H1 (cell line): ENCODE results near the gene ARHGAP1. TPM values are rescaled to one million over a fixed set of nuclear protein-coding genes. Genes with fewer than 3 reads are reported as not detected.

Experiments
- CTCF ChIA-PET: fragments of 300-600 bp; sonication (Branson Sonifier 250); formaldehyde crosslinking; loops from one replicate; lab custom pipeline; 2021; ENCODE audit not compliant: partially characterized antibody; lab: Charles Lee
- POLR2A ChIA-PET: fragments of 300-600 bp; sonication (Branson Sonifier 250); formaldehyde crosslinking; loops from one replicate; lab custom pipeline; 2021; ENCODE audit warnings: inconsistent platforms; ENCODE audit not compliant: partially characterized antibody; lab: Charles Lee
- DNase-seq, 2 experiments: peaks; one replicate each; pipeline versions ENCODE4 v3.0.0 to v3.0.0-alpha.2; 2010 to 2022; ENCODE audit warnings: low spot score in 2 of 2, low read depth in 1 of 2, mixed read lengths in 1 of 2
- FAIRE-seq: peaks from 2 replicates; lab custom pipeline; 2011; peaks lifted over from hg19 to GRCh38; lab: Jason Lieb, UNC
- H2AFZ ChIP-seq: 2 replicates; pipeline ENCODE4 v1.8.1; 2012; ENCODE audit warnings: low read length, inconsistent platforms
- H2AK5ac ChIP-seq: 2 replicates; pipeline ENCODE4 v1.6.1; 2013; ENCODE audit warnings: low read depth, low read length
- H2BK120ac ChIP-seq: replicated peaks from 2 replicates; pipeline ENCODE3; 2013; ENCODE audit warnings: low read depth, low read length, inconsistent platforms
- H2BK12ac ChIP-seq: 2 replicates; pipeline ENCODE4 v1.6.1; 2013; ENCODE audit warnings: low read depth, low read length
- H2BK15ac ChIP-seq: 2 replicates; pipeline ENCODE4 v1.6.1; 2013; ENCODE audit warnings: low read length
- H2BK20ac ChIP-seq: 2 replicates; pipeline ENCODE4 v1.6.1; 2013; ENCODE audit warnings: low read length
- H2BK5ac ChIP-seq: 2 replicates; pipeline ENCODE4 v1.6.1; 2013; ENCODE audit warnings: low read depth, low read length
- H3K14ac ChIP-seq: 2 replicates; pipeline ENCODE4 v1.6.1; 2013; ENCODE audit warnings: inconsistent platforms; ENCODE audit not compliant: insufficient read length
- H3K18ac ChIP-seq: 2 replicates; pipeline ENCODE4 v1.6.1; 2013; ENCODE audit warnings: low read length; ENCODE audit errors: extremely low read depth
- H3K23ac ChIP-seq: 2 replicates; pipeline ENCODE4 v1.6.1; 2013; ENCODE audit warnings: inconsistent platforms; ENCODE audit not compliant: insufficient read length
- H3K23me2 ChIP-seq: 2 replicates; pipeline ENCODE4 v1.6.1; 2013; ENCODE audit warnings: low read depth, low read length
- H3K27ac ChIP-seq: 2 replicates; pipeline ENCODE4 v1.6.1; 2011; ENCODE audit warnings: low read depth, low read length, inconsistent platforms
- H3K27me3 ChIP-seq, 4 experiments: replicated peaks in 1 of 4; 1 replicate in 1 of 4; 2 replicates in 3 of 4; pipeline versions ENCODE4 v1.6.1 to v1.8.1; 2011 to 2013; ENCODE audit warnings: low read length in 3 of 4, mild to moderate bottlenecking in 3 of 4, inconsistent platforms in 2 of 4, mixed read lengths in 2 of 4, moderate library complexity in 1 of 4; ENCODE audit not compliant: control insufficient read depth in 3 of 4, insufficient read depth in 3 of 4; ENCODE audit errors: extremely low read depth in 1 of 4
- H3K36me3 ChIP-seq, 4 experiments: 2 replicates each; pipeline versions ENCODE4 v1.6.1 to v1.8.1; 2011 to 2013; ENCODE audit warnings: mild to moderate bottlenecking in 4 of 4, low read length in 3 of 4, moderate library complexity in 2 of 4, control low read depth in 1 of 4, inconsistent platforms in 1 of 4; ENCODE audit not compliant: insufficient read depth in 4 of 4, control insufficient read depth in 2 of 4
- H3K4ac ChIP-seq: replicated peaks from 2 replicates; pipeline ENCODE3; 2013; ENCODE audit warnings: low read length, low read depth, mixed read lengths, inconsistent platforms; ENCODE audit not compliant: insufficient read length
- H3K4me1 ChIP-seq, 4 experiments: replicated peaks in 1 of 4; 1 replicate in 1 of 4; 2 replicates in 3 of 4; pipeline versions ENCODE4 v1.6.1 to v1.8.1; 2011 to 2013; ENCODE audit warnings: low read length in 3 of 4, inconsistent platforms in 2 of 4, mixed read lengths in 1 of 4; ENCODE audit not compliant: insufficient read depth in 4 of 4, control insufficient read depth in 3 of 4
- H3K4me2 ChIP-seq, 2 experiments: 2 replicates each; pipeline versions ENCODE4 v1.6.1 to v1.8.1; 2011 to 2013; ENCODE audit warnings: low read depth in 2 of 2, low read length in 2 of 2, control low read depth in 1 of 2, inconsistent platforms in 1 of 2, mild to moderate bottlenecking in 1 of 2; ENCODE audit not compliant: insufficient read depth in 1 of 2
- H3K4me3 ChIP-seq, 4 experiments: fragments of 200-600, 300-600 bp in 1 of 4; sonication (generic), shearing (Covaris generic), sonication (Bioruptor Twin) in 1 of 4; 2 replicates each; pipeline versions ENCODE4 v1.5.1 to v1.8.1; 2011 to 2016; ENCODE audit warnings: low read length in 4 of 4, low read depth in 3 of 4, control low read depth in 2 of 4, inconsistent platforms in 2 of 4, mild to moderate bottlenecking in 2 of 4, mixed read lengths in 1 of 4, moderate library complexity in 1 of 4; ENCODE audit not compliant: insufficient read depth in 2 of 4; ENCODE audit errors: extremely low read depth in 1 of 4
- H3K56ac ChIP-seq: replicated peaks from 2 replicates; pipeline ENCODE3; 2013; ENCODE audit warnings: low read depth, mild to moderate bottlenecking, mixed read lengths, low read length, inconsistent platforms; ENCODE audit not compliant: insufficient read length
- H3K79me1 ChIP-seq: 2 replicates; pipeline ENCODE4 v1.6.1; 2013; ENCODE audit warnings: low read depth, low read length, control low read depth
- H3K79me2 ChIP-seq, 2 experiments: 2 replicates each; pipeline versions ENCODE4 v1.6.1 to v1.8.1; 2012 to 2013; ENCODE audit warnings: low read length in 2 of 2, mild to moderate bottlenecking in 2 of 2, inconsistent platforms in 1 of 2; ENCODE audit not compliant: insufficient read depth in 2 of 2, control insufficient read depth in 1 of 2
- H3K9ac ChIP-seq, 4 experiments: replicated peaks in 1 of 4; 1 replicate in 1 of 4; 2 replicates in 3 of 4; pipeline versions ENCODE4 v1.6.1 to v1.8.1; 2011 to 2013; ENCODE audit warnings: low read depth in 3 of 4, low read length in 3 of 4, control low read depth in 2 of 4, mild to moderate bottlenecking in 2 of 4, moderate library complexity in 2 of 4, inconsistent platforms in 1 of 4; ENCODE audit errors: extremely low read depth in 1 of 4
- H3K9me3 ChIP-seq, 2 experiments: 2 replicates each; pipeline versions ENCODE4 v1.6.1 to v1.8.1; 2012 to 2013; ENCODE audit warnings: mild to moderate bottlenecking in 2 of 2, moderate library complexity in 2 of 2, control low read depth in 1 of 2, inconsistent platforms in 1 of 2, low read depth in 1 of 2, low read length in 1 of 2, mixed read lengths in 1 of 2; ENCODE audit not compliant: insufficient read depth in 2 of 2
- H4K20me1 ChIP-seq, 2 experiments: replicated peaks in 1 of 2; 2 replicates each; pipeline versions ENCODE3 to v1.8.1; 2011 to 2013; ENCODE audit warnings: inconsistent platforms in 2 of 2, low read length in 2 of 2, mild to moderate bottlenecking in 1 of 2; ENCODE audit not compliant: insufficient read depth in 2 of 2, control insufficient read depth in 1 of 2
- H4K5ac ChIP-seq: 2 replicates; pipeline ENCODE4 v1.6.1; 2013; ENCODE audit warnings: low read length, low read depth, mixed read lengths, inconsistent platforms; ENCODE audit not compliant: insufficient read length
- H4K8ac ChIP-seq: 2 replicates; pipeline ENCODE4 v1.8.0; 2013; ENCODE audit warnings: mild to moderate bottlenecking, moderate library complexity, low read length, inconsistent platforms; ENCODE audit not compliant: insufficient read depth; ENCODE audit errors: extremely low read depth
- H4K91ac ChIP-seq: replicated peaks from 2 replicates; pipeline ENCODE3; 2013; ENCODE audit warnings: low read length, mixed read lengths, inconsistent platforms; ENCODE audit not compliant: insufficient read length
- CBX8 ChIP-seq: fragments of 300-800, 300-1000 bp; sonication (generic); IDR thresholded peaks from 2 replicates; pipeline ENCODE4 v1.7.1; 2016; ENCODE audit warnings: low read depth, low read length, borderline replicate concordance
- CHD2 ChIP-seq: IDR thresholded peaks from 2 replicates; pipeline ENCODE4 v1.6.1; 2012; ENCODE audit warnings: low read length, improper control_type of control experiment
- CTBP2 ChIP-seq: IDR thresholded peaks from 2 replicates; pipeline ENCODE4 v1.7.0; 2011; ENCODE audit warnings: borderline replicate concordance, mild to moderate bottlenecking, moderate library complexity, mixed read lengths, low read length; ENCODE audit not compliant: insufficient read depth, insufficient read length
- FOSL1 ChIP-seq: IDR thresholded peaks from 2 replicates; pipeline ENCODE4 v1.6.1; 2011; ENCODE audit warnings: mild to moderate bottlenecking, low read depth, low read length, moderate library complexity; ENCODE audit not compliant: insufficient read depth
- GTF2F1 ChIP-seq: IDR thresholded peaks from 2 replicates; pipeline ENCODE4 v1.6.1; 2012; ENCODE audit warnings: low read depth, low read length, improper control_type of control experiment, borderline replicate concordance
- RAD21 ChIP-seq, 2 experiments: IDR thresholded peaks in 1 of 2; conservative IDR thresholded peaks in 1 of 2; 2 replicates each; pipeline ENCODE4 v1.6.1; 2011; ENCODE audit warnings: low read depth in 2 of 2, low read length in 2 of 2, improper control_type of control experiment in 1 of 2, inconsistent platforms in 1 of 2, mild to moderate bottlenecking in 1 of 2, moderate library complexity in 1 of 2
- SP1 ChIP-seq: IDR thresholded peaks from 2 replicates; pipeline ENCODE4 v1.6.1; 2011; ENCODE audit warnings: low read depth, low read length
- WGBS, 2 experiments: shearing (Covaris generic) in 1 of 2; methylation state at CpG; one replicate each; pipeline versions ENCODE4 v1.1.6 to v1.1.7; 2013 to 2015; ENCODE audit warnings: low lambda C conversion rate in 2 of 2, mixed read lengths in 2 of 2, inconsistent platforms in 1 of 2, low coverage in 1 of 2, missing lambda C conversion rate in 1 of 2; ENCODE audit not compliant: insufficient replicate concordance in 2 of 2, insufficient coverage in 1 of 2, insufficient read length in 1 of 2; ENCODE audit errors: extremely low coverage in 1 of 2, missing lambda C conversion rate in 1 of 2; 5-methylcytosine and 5-hydroxymethylcytosine counted together
- polyA plus RNA-seq, 7 experiments: library from polyadenylated mRNA; depleted of rRNA in 3 of 7; stranded (reverse) in 5 of 7; unstranded in 2 of 7; fragments of >200 nt in 5 of 7; fragments of 200-250 nt in 2 of 7; gene quantifications; 1 replicate in 5 of 7; 2 replicates in 1 of 7; 4 replicates in 1 of 7; pipeline versions ENCODE4 v1.2.1 to v1.2.3, GENCODE V29; 2011 to 2013; ENCODE audit warnings: missing spikeins in 2 of 7, mixed read lengths in 2 of 7
- total RNA-seq: library from RNA; stranded (reverse); fragmentation: NEBNext Ultra II Directional; extraction: Animal tissue kit (Norgen Biotek cat#: 25700); gene quantifications from 2 replicates; pipeline ENCODE4 v1.2.1, GENCODE V29; 2021
- TF ChIP-seq, protein P1 (sequence below), 3 experiments: IDR thresholded peaks; 1 replicate in 2 of 3; 2 replicates in 1 of 3; pipeline versions ENCODE4 v1.5.1 to v1.6.1; 2011; ENCODE audit warnings: low read length in 3 of 3, mild to moderate bottlenecking in 3 of 3, inconsistent platforms in 2 of 3, low read depth in 1 of 3, moderate library complexity in 1 of 3; ENCODE audit not compliant: insufficient read depth in 1 of 3; ENCODE audit errors: control extremely low read depth in 1 of 3

Gene ARHGAP1
- total and polyA plus RNA-seq, 2 of the 8 experiments (the other 6 are each of a cell fraction or from before 2014, with no cell fraction given): 28.6 to 58.8 TPM

DNA sequence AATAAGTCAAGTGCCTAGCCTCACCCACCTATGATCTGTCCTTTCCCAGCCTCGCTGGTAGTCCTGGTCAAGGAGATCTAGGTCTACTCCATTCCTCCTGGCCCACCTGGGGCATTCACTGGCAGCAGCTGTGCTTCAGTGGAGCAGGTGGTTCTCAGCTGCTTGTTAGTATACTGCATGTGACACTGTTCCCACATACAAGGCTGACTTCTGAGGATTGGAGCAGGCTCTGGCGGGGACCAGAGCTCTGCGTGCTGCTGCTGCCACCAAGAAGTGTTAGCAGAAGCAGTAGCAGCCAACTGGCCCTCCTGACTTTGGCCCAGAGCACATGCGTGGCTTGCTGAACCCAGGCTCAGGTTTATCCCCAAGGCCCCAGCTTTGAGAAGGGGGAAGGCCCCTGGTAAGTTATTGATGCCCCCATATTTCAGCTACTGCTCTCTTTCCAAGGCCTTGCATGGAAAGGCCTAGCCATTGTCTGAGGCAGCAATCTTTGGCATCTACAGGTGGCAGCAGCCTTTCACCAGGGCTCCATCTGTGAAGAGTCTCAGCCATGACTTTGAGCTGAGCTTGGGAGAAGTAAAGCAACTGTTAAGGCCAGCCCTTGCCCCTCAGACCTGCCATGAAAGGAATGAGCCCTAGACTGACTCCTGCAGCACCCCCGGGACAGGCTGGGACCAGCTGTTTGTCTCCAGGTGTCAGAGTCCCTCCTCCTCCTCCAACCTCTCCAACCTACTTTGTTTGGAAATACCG, 26.5 kb downstream of the ARHGAP1 start:
- Histone ChIP-seq H4K20me1 (peaks cover 1 to 2% of the 10 kb centered on the region in 2 experiments), H2AK5ac (no peak overlapping the region), H3K4me1 (peaks cover 3 to 19% (median 7%) of the 10 kb centered on the region in 4 experiments), H3K9me3 (no peaks in the 10 kb centered on the region), H4K91ac (no peak overlapping the region), H3K79me2 (no peaks in the 10 kb centered on the region), H3K4me3 (no peak overlapping the region), H4K5ac (no peak overlapping the region), H3K56ac (no peak overlapping the region), H3K23ac (no peak overlapping the region), H3K27ac (peak overlapping the region; percentile 30), H3K23me2 (no peaks in the 10 kb centered on the region), H3K27me3 (no peaks in the 10 kb centered on the region), H3K18ac (no peak overlapping the region; the same call in 1 of the 2 replicates), H3K79me1 (no peaks in the 10 kb centered on the region), H3K36me3 (peaks cover 9 to 36% (median 27%) of the 10 kb centered on the region in 4 experiments; a peak in 7 of 8 replicates), H2BK120ac (no peak overlapping the region), H3K4me2 (peak overlapping the region in 1 of 2 experiments; percentile 13; a peak in 2 of 4 replicates), H3K9ac (no peak overlapping the region), H3K14ac (no peak overlapping the region), H2BK5ac (no peak overlapping the region), H3K4ac (no peak overlapping the region), H2AFZ (no peak overlapping the region), H2BK15ac (no peak overlapping the region), H2BK12ac (no peak overlapping the region), H4K8ac (no peak overlapping the region), H2BK20ac (no peak overlapping the region)
- FAIRE-seq: no peak
- ChIA-PET POLR2A (interaction anchor here (1.0 to 3.3 kb wide), 5 partner anchors 10 to 37 kb away, joined by 3 to 21 read pairs (median 4); partner anchors contain the start of genes ARHGAP1 and ZNF408), CTCF (interaction anchor here (0.9 to 2.2 kb wide), 7 partner anchors 12 to 110 kb away, joined by 3 to 6 read pairs (median 4); no protein-coding TSS in a partner anchor)
- 90% methylated on average over 5 of the region's 6 CpGs; no CpG with 5 or more reads in 1 of the 2 experiments for WGBS, 2 experiments
- no peak for DNase-seq
- TF ChIP-seq CBX8 (no peak), SP1 (no peak), CHD2 (no peak), FOSL1 (no peak), CTBP2 (no peak), RAD21 (IDR thresholded peaks at IDR 0.05 in 1 of 2, conservative IDR thresholded peaks at IDR 0.05 in 1 of 2; ENCODE audit: low read depth in 2 of 2, low read length in 2 of 2) (no peak), GTF2F1 (no peak)
- TF ChIP-seq, protein P1, sequence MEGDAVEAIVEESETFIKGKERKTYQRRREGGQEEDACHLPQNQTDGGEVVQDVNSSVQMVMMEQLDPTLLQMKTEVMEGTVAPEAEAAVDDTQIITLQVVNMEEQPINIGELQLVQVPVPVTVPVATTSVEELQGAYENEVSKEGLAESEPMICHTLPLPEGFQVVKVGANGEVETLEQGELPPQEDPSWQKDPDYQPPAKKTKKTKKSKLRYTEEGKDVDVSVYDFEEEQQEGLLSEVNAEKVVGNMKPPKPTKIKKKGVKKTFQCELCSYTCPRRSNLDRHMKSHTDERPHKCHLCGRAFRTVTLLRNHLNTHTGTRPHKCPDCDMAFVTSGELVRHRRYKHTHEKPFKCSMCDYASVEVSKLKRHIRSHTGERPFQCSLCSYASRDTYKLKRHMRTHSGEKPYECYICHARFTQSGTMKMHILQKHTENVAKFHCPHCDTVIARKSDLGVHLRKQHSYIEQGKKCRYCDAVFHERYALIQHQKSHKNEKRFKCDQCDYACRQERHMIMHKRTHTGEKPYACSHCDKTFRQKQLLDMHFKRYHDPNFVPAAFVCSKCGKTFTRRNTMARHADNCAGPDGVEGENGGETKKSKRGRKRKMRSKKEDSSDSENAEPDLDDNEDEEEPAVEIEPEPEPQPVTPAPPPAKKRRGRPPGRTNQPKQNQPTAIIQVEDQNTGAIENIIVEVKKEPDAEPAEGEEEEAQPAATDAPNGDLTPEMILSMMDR (IDR thresholded peaks at IDR 0.05; ENCODE audit: control extremely low read depth in 1 of 3, insufficient read depth in 1 of 3, low read depth in 1 of 3, low read length in 3 of 3): no peak
